ENCODE measurements around the gene NDUFA11.

GRCh38 chr19:5864013-5864720 lies 39.4 kb downstream of the NDUFA11 start:
- no peak for TF ChIP-seq CTCF (conservative IDR thresholded peaks at IDR 0.05; ENCODE audit: low read length)
- no peak for TF ChIP-seq EZH2phosphoT487 (IDR thresholded peaks at IDR 0.05; ENCODE audit: borderline replicate concordance)

Measured in Loucy (cell line).